Measurements from ENCODE around the gene NPAS3. TPM values are rescaled to one million over a fixed set of nuclear protein-coding genes. Genes with fewer than 3 reads are reported as not detected.

The NPAS3 gene
- total and polyA plus RNA-seq, 2 of the 8 experiments (the other 6 are each of a cell fraction or from before 2014, with no cell fraction given): 0.11 to 0.60 TPM

GRCh38 chr14:33693237-33693636, 754.6 kb downstream of the NPAS3 start (continued):
- TF ChIP-seq CHD7 (IDR thresholded peaks at IDR 0.05; ENCODE audit: insufficient replicate concordance, low read length): no peak
- no peak for TF ChIP-seq TBP (IDR thresholded peaks at IDR 0.05; ENCODE audit: low read depth, low read length)
- TF ChIP-seq CHD2 (IDR thresholded peaks at IDR 0.05; ENCODE audit: low read length): no peak
- no peak for TF ChIP-seq GABPA (IDR thresholded peaks at IDR 0.05; ENCODE audit: borderline replicate concordance, insufficient read depth, low read length)
- no peak for TF ChIP-seq SAP30 (IDR thresholded peaks at IDR 0.05; ENCODE audit: insufficient read depth, insufficient replicate concordance, low read length)
- TF ChIP-seq ZNF274 (IDR thresholded peaks at IDR 0.05; ENCODE audit: borderline replicate concordance, extremely low read depth, low read length): no peak
- TF ChIP-seq RAD21 (IDR thresholded peaks at IDR 0.05 in 1 of 2, conservative IDR thresholded peaks at IDR 0.05 in 1 of 2; ENCODE audit: low read depth in 2 of 2, low read length in 2 of 2): no peak
- no peak for TF ChIP-seq PHF8 (conservative IDR thresholded peaks at IDR 0.05; ENCODE audit: low read depth, low read length)
- no peak for TF ChIP-seq E2F6 (IDR thresholded peaks at IDR 0.05)
- TF ChIP-seq CTBP2 (IDR thresholded peaks at IDR 0.05; ENCODE audit: borderline replicate concordance, insufficient read depth, insufficient read length, low read length): no peak

All from H1 (cell line).